Activated CD4-positive, CD25-positive, alpha-beta regulatory T cell treated with anti-CD3 and anti-CD28 coated beads, Interleukin-2, amount 50 U/mL, for 72 hours (primary cell): Measurements from ENCODE around the gene ARSG.
"Not testable (repeated sequence)": the region's sequence is repeated elsewhere in the genome, so short reads cannot be mapped to it uniquely, and the experiment has no call there.

Experiments used
- DNase-seq: peaks from one replicate; pipeline ENCODE4 v3.0.0; 2021

The ARSG gene

GRCh38 chr17:68308486-68308885 lies 17.2 kb downstream of the ARSG start:
- not testable (repeated sequence) for DNase-seq

GRCh38 chr17:68309066-68309670 lies 17.9 kb downstream of the ARSG start:
- DNase-seq = not testable (repeated sequence)

GRCh38 chr17:68310152-68310551 lies 18.9 kb downstream of the ARSG start:
- DNase-seq = no peak

GRCh38 chr17:68314916-68315535 lies 23.7 kb downstream of the ARSG start:
- no peak for DNase-seq

- no peak for DNase-seq
Observed at GRCh38 chr17:68315930-68316329, 24.6 kb downstream of the ARSG start.

DNA sequence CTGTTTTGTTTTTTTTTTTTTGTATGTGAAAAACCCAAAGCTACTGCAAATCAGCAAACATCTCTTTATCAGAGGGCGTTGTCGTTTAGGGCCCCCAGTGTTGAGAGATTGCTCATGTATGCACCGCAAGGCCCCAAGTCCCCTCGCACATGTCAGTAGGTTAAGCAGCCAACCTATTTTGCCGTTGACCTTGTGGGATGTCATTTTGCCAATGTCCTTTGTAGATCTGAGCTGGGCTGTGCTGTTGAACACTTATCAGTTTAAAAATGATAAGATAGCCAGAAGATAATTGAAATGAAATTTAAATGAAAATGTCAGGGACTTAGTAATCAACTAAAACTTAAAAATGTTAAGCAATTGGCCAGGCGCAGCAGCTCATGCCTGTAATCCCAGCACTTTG lies 26.2 kb downstream of the ARSG start:
- no peak for DNase-seq

GRCh38 chr17:68318103-68318991 lies 27.1 kb downstream of the ARSG start:
- no peak for DNase-seq

DNA sequence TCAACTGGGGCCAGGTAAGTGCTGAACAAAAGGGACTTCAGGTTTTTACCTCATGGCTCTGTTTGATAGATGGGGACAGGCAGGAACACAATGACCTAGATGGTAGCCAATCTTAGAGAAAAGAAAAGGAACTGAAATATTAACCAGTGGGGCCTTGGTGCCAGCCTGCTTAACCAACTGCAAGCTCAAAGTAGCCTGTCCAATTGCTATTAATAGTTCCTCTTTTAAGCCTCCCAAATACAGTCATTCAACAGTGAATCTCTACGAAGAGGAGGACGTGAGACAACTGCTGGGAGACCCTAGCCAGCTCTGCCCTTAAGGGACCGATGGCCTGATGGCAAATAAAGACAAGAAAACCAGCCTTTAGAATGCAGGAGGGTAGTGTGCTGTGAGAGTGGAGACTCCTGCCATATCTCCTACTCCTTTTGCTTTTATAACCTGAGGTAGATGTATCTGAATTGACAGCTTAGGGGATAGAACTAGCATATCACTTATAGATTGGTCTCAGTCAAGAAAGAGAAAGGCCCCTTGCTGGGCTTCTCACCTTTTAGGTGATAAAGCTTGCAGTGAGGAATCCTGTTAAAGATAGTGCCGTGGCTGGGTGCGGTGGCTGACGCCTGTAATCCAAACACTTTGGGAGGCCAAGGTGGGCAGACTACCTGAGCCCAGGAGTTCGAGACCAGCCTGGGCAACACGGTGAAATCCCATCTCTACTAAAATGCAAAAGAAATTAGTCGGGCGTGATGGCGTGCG lies 28.3 kb downstream of the ARSG start:
- DNase-seq = no peak

- no peak for DNase-seq
Observed at GRCh38 chr17:68320311-68320865, 29.1 kb downstream of the ARSG start.

GRCh38 chr17:68320943-68321555 lies 29.8 kb downstream of the ARSG start:
- no peak for DNase-seq

GRCh38 chr17:68321556-68321954 lies 30.3 kb downstream of the ARSG start:
- no peak for DNase-seq

DNA sequence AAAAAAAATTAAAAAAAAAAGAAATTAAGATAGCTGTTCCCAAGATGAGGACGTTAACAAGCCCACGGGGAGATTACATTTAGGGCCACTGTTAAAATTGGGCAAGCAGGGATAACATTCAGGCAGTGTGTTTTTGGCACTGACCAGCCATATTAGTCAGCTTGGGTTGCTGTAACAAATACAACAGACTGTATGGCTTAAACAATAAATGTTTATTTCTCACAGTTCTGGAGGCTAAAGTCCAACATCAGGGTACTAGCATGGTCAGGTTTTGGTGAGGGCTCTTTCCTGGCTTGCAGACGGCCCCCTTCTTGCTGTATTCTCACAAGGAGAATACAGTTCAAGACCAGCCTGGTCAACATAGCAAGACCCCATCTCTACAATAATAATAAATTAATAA lies 31.3 kb downstream of the ARSG start:
- no peak for DNase-seq

- DNase-seq = no peak
Observed at GRCh38 chr17:68324114-68324513, 32.8 kb downstream of the ARSG start.

DNA sequence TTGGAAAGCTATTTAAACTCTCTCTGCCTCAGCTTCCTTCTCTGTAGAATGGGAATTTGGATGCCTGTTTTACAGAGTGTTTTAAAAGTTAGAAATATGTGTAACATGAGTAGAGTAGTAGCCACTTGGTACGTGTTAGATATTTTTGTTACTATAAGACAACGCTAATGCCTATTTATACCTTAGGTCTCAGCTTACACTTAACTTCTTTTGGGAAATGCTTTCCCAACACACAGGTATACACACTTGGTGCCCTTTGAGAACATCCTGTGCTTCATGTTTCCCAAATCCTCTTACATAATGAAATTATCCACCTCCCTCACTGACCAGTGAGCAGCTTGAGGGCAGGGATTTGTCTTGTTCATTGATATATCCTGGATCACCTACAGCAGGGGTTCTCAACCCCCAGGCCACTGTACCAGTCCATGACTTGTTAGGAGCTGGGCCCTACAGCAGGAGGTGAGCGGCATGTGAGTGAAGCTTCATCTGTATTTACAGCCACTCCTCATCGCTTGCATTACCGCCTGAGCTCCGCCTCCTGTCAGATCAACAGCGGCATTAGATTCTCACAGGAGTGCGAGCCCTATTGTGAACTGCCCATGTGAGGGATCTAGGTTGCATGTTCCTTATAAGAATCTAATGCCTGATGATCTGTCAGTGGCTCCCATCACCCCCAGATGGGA lies 33.5 kb downstream of the ARSG start:
- DNase-seq = no peak

GRCh38 chr17:68325961-68326360 lies 34.7 kb downstream of the ARSG start:
- DNase-seq = no peak

DNA sequence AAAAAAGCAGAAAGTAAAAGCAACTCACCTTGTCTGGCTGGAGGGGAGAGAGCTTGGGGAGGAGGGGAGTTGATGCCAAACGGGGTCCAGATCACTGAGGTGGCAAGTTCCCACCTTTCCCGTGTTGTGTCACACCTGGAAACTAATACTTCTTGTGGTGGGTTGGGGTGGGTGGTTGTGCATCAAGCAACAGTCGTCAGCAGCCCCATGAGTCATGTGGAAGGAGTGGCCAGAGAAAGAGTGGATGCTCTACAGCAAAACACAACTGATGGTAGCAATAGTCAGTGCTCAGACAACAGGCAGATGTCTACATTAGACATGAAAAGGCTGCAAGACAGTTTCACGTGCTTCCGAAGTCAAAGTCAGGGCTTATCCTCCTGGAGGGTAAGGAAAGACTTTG lies 35.4 kb downstream of the ARSG start:
- no peak for DNase-seq

DNA sequence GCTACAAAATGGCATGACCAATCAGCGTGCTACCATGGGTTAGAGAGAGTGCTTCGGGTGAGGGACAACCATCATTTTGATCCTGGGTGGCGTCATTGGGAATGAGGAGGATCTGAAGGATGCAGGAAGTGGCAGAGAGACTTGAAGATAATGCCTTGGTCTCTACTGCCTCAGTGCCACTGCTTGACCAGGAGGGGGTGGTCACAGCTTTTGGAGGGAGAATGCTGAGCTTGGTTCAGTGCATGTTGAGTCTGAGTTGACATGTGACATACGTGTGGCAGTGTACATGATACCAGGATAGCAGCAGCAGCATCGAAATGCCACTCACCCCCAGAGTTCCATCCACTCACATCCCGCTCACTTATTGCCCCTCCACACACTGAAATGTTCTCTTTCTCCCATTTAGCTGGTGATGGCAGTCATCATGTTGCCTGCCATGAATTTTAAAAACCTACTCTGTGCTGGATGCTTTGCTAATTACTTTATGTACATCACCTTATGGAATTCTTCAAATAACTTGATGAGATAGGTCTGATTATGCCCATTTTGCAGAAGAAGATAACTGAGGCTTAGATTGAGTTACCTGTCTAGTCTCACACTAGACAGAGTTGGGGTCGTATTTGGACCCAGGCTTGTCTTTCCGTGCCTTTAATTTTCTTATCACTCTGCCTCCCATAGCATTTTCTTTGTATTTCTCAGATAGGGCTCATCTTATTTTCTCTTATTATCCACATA lies 36.7 kb downstream of the ARSG start:
- DNase-seq = no peak

DNA sequence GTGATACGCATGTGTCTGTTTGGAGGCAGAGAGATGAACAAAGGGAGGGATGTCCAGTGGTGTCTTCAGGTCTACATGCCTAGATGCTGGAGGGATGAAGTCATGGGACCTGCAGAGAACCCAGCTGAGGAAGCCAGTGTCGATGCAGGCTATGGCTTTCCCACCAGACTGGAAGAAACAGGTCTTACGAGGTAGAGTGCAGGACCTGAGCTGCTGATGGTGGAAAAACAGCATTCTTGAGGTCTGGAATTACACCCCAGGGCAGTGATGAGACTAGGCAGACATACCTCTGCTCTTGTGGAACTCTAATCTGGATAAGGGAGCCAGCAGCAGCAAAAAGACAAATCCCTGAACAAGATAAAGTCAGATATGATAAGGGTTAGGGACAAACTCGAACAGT lies 37.4 kb downstream of the ARSG start:
- no peak for DNase-seq

DNA sequence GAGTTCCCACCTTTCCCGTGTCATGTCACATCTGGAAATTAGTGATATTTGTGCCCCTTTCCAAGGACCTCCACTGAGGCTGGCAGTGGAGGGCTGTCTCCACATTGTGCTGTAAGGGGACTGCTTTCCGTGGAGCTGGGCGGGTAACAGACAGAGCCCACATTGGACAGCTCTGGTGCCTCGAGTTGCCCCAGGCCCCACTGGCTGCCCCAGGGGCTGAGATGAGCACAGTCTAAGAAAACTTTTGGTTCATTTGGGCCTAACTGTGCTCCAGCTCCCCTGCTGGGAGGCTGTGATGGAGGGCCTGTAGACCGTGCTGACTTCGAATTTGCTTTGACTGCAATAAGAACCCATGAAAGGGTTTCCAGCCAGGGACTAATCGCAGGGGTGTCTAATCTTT lies 38.0 kb downstream of the ARSG start:
- no peak for DNase-seq

DNA sequence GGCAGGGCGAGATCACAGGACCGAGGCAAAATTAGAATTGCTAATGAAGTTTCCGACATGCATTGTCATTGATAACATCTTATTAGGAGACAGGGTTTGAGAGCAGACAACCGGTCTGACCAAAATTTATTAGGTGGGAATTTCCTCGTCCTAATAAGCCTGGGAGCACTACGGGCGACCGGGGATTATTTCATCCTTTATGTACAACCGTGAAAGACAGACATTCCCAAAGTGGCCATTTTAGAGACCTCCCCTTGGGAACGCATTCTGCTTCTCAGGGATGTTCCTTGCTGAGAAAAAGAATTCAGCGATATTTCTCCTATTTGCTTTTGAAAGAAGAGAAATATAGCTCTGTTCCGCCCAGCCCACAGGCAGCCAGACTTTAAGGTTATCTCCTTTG lies 40.6 kb downstream of the ARSG start:
- not testable (repeated sequence) for DNase-seq

- DNase-seq = no peak
Observed at GRCh38 chr17:68334393-68334792, 43.1 kb downstream of the ARSG start.
